ENCODE results near the gene PGAM2.

GRCh38 chr7:44110719-44111635 lies 45.6 kb upstream of the PGAM2 start:
- TF ChIP-seq CTCF (IDR thresholded peaks at IDR 0.05), result no peak
- TF ChIP-seq POLR2AphosphoS5 (IDR thresholded peaks at IDR 0.05), result no peak

Measured in suprapubic skin (tissue), 3 donors.